Large intestine (tissue), 3 donors: ENCODE data around the gene MYCBP2. TPM values are rescaled to one million over a fixed set of nuclear protein-coding genes. Genes with fewer than 3 reads are reported as not detected.

Experiments used
- DNase-seq, 2 donors: peaks; one replicate each; pipeline versions ENCODE4 v3.0.0 to v3.0.0-alpha.2; 2013
- H3K27ac ChIP-seq: one replicate; pipeline ENCODE4 v1.5.1; 2013; ENCODE audit warnings: low read length
- H3K27me3 ChIP-seq: 2 replicates; pipeline ENCODE4 v1.6.1; 2013; ENCODE audit warnings: low read length; ENCODE audit not compliant: control insufficient read depth, insufficient read depth
- H3K36me3 ChIP-seq: 2 replicates; pipeline ENCODE4 v1.6.1; 2013; ENCODE audit warnings: low read length; ENCODE audit not compliant: control insufficient read depth, insufficient read depth
- H3K4me1 ChIP-seq: one replicate; pipeline ENCODE4 v1.6.1; 2013; ENCODE audit warnings: low read length; ENCODE audit not compliant: control insufficient read depth, insufficient read depth
- H3K4me3 ChIP-seq: one replicate; pipeline ENCODE4 v1.5.1; 2013; ENCODE audit warnings: low read length
- H3K9me3 ChIP-seq: one replicate; pipeline ENCODE4 v1.6.1; 2013; ENCODE audit warnings: mild to moderate bottlenecking, low read depth, low read length, moderate library complexity; ENCODE audit not compliant: control insufficient read depth
- WGBS: methylation state at CpG from one replicate; pipeline ENCODE4 v1.1.5; 2013; ENCODE audit warnings: low lambda C conversion rate; ENCODE audit not compliant: insufficient coverage; 5-methylcytosine and 5-hydroxymethylcytosine counted together
- polyA plus RNA-seq: library from polyadenylated mRNA; unstranded; fragments of 120-200 nt; gene quantifications from one replicate; pipeline ENCODE4 v1.2.1, GENCODE V29; 2013

Gene MYCBP2
- polyA plus RNA-seq, 1 donor: 41.8 TPM

GRCh38 chr13:77118134-77118533, 208.8 kb downstream of the MYCBP2 start:
- 76% methylated on average over 3 of the region's 3 CpGs for WGBS
- Histone ChIP-seq H3K27ac (no peak overlapping the region), H3K4me1 (no peaks in the 10 kb centered on the region), H3K36me3 (peaks cover 4% of the 10 kb centered on the region), H3K9me3 (no peaks in the 10 kb centered on the region), H3K27me3 (no peaks in the 10 kb centered on the region), H3K4me3 (no peak overlapping the region)
- DNase-seq: no peak

GRCh38 chr13:77114271-77114670, 212.6 kb downstream of the MYCBP2 start:
- Histone ChIP-seq H3K4me3 (no peak overlapping the region), H3K36me3 (peaks cover 8% of the 10 kb centered on the region), H3K4me1 (no peaks in the 10 kb centered on the region), H3K27me3 (no peaks in the 10 kb centered on the region), H3K27ac (no peak overlapping the region), H3K9me3 (peaks cover 5% of the 10 kb centered on the region)
- DNase-seq: no peak

- H3K9me3 ChIP-seq: peaks cover 5% of the 10 kb centered on the region
- no peaks in the 10 kb centered on the region for H3K4me1 ChIP-seq
- no peak overlapping the region for H3K27ac ChIP-seq
- H3K4me3 ChIP-seq: no peak overlapping the region
- H3K36me3 ChIP-seq: peaks cover 8% of the 10 kb centered on the region
- H3K27me3 ChIP-seq: no peaks in the 10 kb centered on the region
- DNase-seq: no peak
Measured at GRCh38 chr13:77113496-77113895, 213.4 kb downstream of the MYCBP2 start.

GRCh38 chr13:77105051-77105450, 221.8 kb downstream of the MYCBP2 start:
- H3K27ac ChIP-seq: no peak overlapping the region
- H3K9me3 ChIP-seq: no peaks in the 10 kb centered on the region
- H3K36me3 ChIP-seq: no peaks in the 10 kb centered on the region
- H3K4me3 ChIP-seq: no peak overlapping the region
- no peaks in the 10 kb centered on the region for H3K27me3 ChIP-seq
- WGBS: no CpG with 5 or more reads among the region's 2 CpGs
- DNase-seq: no peak
- no peaks in the 10 kb centered on the region for H3K4me1 ChIP-seq

GRCh38 chr13:77099415-77099814, 227.5 kb downstream of the MYCBP2 start:
- no peaks in the 10 kb centered on the region for H3K27me3 ChIP-seq
- H3K4me3 ChIP-seq: no peak overlapping the region
- DNase-seq: no peak
- whole genome bisulfite sequencing: 90% methylated on average over 2 of the region's 3 CpGs
- peaks cover 24% of the 10 kb centered on the region for H3K36me3 ChIP-seq
- no peaks in the 10 kb centered on the region for H3K4me1 ChIP-seq
- no peaks in the 10 kb centered on the region for H3K9me3 ChIP-seq
- no peak overlapping the region for H3K27ac ChIP-seq

- no peak for DNase-seq
- no CpG with 5 or more reads among the region's 4 CpGs for WGBS
Measured at GRCh38 chr13:77095288-77095687, 231.6 kb downstream of the MYCBP2 start.

GRCh38 chr13:77094773-77095172, 232.1 kb downstream of the MYCBP2 start:
- H3K27me3 ChIP-seq: no peaks in the 10 kb centered on the region
- H3K27ac ChIP-seq: no peak overlapping the region
- H3K9me3 ChIP-seq: no peaks in the 10 kb centered on the region
- no peak overlapping the region for H3K4me3 ChIP-seq
- no peaks in the 10 kb centered on the region for H3K4me1 ChIP-seq
- 100% methylated on average over 3 of the region's 3 CpGs for WGBS
- DNase-seq: no peak
- peaks cover 33% of the 10 kb centered on the region for H3K36me3 ChIP-seq

More at GRCh38 chr13:77095288-77095687, 231.6 kb downstream of the MYCBP2 start:
- Histone ChIP-seq H3K4me3 (no peak overlapping the region), H3K36me3 (peaks cover 33% of the 10 kb centered on the region), H3K9me3 (no peaks in the 10 kb centered on the region), H3K4me1 (no peaks in the 10 kb centered on the region), H3K27me3 (no peaks in the 10 kb centered on the region), H3K27ac (no peak overlapping the region)

- H3K36me3 ChIP-seq: peaks cover 32% of the 10 kb centered on the region
- no peaks in the 10 kb centered on the region for H3K27me3 ChIP-seq
- H3K27ac ChIP-seq: no peak overlapping the region
- no peak for DNase-seq
- H3K9me3 ChIP-seq: no peaks in the 10 kb centered on the region
- no CpG with 5 or more reads among the region's 1 CpG for WGBS
- no peaks in the 10 kb centered on the region for H3K4me1 ChIP-seq
- H3K4me3 ChIP-seq: no peak overlapping the region
Measured at GRCh38 chr13:77093735-77094134, 233.2 kb downstream of the MYCBP2 start.

GRCh38 chr13:77084755-77085154, 242.1 kb downstream of the MYCBP2 start:
- Histone ChIP-seq H3K4me1 (no peaks in the 10 kb centered on the region), H3K4me3 (no peak overlapping the region), H3K9me3 (peaks cover 3% of the 10 kb centered on the region), H3K27ac (no peak overlapping the region), H3K27me3 (no peaks in the 10 kb centered on the region), H3K36me3 (peaks cover 42% of the 10 kb centered on the region)
- DNase-seq: no peak
- WGBS: no CpG with 5 or more reads among the region's 2 CpGs

GRCh38 chr13:77079902-77080413, 246.9 kb downstream of the MYCBP2 start:
- Histone ChIP-seq H3K4me3 (no peak overlapping the region), H3K36me3 (peaks cover 56% of the 10 kb centered on the region)
- no peak for DNase-seq

GRCh38 chr13:77067519-77067918, 259.4 kb downstream of the MYCBP2 start:
- DNase-seq: no peak
- no peak overlapping the region for H3K27ac ChIP-seq
- H3K4me3 ChIP-seq: no peak overlapping the region
- whole genome bisulfite sequencing: no CpG with 5 or more reads among the region's 2 CpGs
- no peaks in the 10 kb centered on the region for H3K27me3 ChIP-seq
- no peaks in the 10 kb centered on the region for H3K9me3 ChIP-seq
- H3K4me1 ChIP-seq: no peaks in the 10 kb centered on the region
- H3K36me3 ChIP-seq: peaks cover 31% of the 10 kb centered on the region

More at GRCh38 chr13:77079902-77080413, 246.9 kb downstream of the MYCBP2 start:
- Histone ChIP-seq H3K27ac (no peak overlapping the region), H3K9me3 (no peaks in the 10 kb centered on the region), H3K4me1 (no peaks in the 10 kb centered on the region), H3K27me3 (no peaks in the 10 kb centered on the region)
